Suppressor macrophage treated with lipopolysaccharide for 1 hour (primary cell): Measurements from ENCODE around the gene PPARA.

ENCODE experiments used
- DNase-seq, 3 donors: peaks; one replicate each; pipeline ENCODE4 v3.0.0-alpha.2; 2020 to 2022

The PPARA gene

GRCh38 chr22:46150034-46150654, at the start of gene PPARA:
Gene PPARA (plus strand): TSS chr22:46150526. CDS start chr22:46198384, 47,858 bp downstream.
- peak; percentile 89 to 99 (median 96) for DNase-seq

GRCh38 chr22:46102159-46102558, 48.2 kb upstream of the PPARA start:
- DNase-seq: no peak

- no peak for DNase-seq
These were observed 47.6 kb upstream of the PPARA start for GRCh38 chr22:46102752-46103151.

GRCh38 chr22:46103181-46103580, 47.1 kb upstream of the PPARA start:
- DNase-seq: no peak

- DNase-seq: no peak
These were observed 46.7 kb upstream of the PPARA start for GRCh38 chr22:46103664-46104063.

DNA sequence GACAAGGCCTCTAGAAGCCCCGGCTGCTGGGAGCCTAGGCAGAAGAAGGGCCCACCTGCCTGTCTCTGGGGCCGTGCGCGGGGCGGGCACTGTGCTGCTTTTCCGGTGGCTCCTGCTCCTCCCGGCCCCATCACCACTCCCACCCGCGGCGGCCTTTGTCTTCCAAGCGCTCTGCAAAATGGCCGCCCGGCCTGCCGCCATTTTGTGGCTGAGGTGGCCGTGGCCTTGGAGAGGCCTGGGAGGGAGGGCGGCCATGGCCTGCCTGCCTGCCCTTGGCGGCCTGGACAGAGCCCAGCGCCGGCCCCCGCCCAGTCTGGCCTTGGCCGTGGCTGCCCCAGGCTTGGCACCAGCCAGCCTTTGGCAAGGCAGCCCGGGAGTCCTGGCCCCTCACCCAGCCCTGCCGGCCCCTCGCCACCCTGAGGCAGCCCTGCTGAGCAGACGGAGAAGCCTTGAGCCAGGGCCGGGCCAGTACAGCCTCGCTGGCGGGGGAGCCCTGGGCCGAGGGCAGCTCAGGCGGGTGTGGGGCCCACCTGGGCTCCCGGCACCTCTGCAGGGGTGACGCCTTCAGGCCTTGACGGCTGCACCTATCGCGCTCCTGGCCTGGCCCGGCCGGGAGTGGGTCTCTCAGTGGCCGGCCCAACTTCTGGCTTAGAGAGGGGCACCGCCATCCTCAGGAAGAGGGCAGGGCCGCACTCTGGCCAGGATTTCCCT, 46.0 kb upstream of the PPARA start:
- no peak for DNase-seq

DNA sequence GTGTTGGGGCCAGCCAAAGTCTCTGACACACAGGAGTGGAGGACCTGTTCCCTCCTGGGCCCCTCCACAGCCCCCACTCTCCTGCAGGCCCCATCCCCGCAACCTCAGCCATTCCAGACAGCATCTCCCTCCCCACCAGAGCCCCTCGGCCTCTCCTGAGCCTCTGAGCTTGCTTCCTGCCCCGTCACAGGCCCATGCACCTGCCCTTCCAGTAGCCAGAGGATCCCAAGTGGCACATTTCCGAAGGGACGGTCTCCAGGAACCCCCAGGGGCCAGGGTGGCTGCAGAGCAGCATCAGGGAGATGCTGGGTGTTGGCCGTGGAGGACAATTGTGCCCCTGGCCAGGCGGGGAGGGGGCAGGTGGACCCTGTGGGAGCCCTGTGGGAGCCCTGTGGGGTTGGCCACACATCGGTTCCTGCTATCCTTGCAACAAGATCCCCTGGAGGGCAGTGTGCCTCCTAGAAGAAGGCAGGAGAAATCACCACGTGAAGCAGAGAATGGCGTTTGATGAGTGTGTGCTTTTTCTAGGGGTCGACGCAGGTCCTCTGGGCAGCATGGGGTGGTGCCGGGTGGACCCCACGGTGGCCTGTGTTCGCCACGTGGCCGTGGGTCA, 45.3 kb upstream of the PPARA start:
- DNase-seq: no peak

DNA sequence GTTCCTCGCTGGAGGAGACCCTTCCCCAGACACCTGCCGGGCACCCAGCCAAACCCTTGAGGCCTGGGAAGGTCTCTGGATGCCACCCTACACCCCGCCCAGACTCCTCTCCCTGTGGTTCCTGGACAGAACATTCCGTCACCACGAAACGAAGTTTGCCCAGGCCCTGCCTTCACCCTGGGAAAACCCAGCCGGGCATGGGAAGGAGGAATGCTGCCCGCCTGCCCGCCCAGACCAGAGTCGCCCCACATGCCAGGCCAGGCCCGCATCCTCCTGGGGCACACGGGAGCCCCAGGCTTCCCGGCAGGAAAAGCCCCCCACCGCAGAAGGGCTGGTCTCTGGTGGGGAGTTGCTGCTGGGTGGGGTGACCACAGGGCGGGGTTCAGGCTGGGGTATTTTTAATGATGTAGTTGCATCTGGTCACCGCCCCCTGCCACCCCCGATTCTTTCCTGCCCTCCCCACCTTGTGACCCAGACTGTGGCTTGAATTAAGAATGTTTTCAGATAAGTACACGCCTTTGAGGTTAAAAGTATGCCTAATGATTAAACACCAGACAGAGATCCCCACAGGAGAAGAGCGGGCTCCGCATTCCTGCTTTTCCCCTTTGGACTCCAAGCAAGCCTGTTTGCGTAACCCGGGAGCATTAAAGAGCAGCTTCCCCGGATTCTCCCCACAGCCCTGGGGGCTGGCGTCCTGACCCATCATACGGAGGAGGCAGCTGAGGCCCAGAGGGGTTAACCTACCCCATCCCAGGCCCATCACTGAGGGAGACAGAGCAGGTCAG, 44.6 kb upstream of the PPARA start:
- no peak for DNase-seq

- DNase-seq: no peak
These were observed 43.9 kb upstream of the PPARA start for GRCh38 chr22:46106279-46107022.

DNA sequence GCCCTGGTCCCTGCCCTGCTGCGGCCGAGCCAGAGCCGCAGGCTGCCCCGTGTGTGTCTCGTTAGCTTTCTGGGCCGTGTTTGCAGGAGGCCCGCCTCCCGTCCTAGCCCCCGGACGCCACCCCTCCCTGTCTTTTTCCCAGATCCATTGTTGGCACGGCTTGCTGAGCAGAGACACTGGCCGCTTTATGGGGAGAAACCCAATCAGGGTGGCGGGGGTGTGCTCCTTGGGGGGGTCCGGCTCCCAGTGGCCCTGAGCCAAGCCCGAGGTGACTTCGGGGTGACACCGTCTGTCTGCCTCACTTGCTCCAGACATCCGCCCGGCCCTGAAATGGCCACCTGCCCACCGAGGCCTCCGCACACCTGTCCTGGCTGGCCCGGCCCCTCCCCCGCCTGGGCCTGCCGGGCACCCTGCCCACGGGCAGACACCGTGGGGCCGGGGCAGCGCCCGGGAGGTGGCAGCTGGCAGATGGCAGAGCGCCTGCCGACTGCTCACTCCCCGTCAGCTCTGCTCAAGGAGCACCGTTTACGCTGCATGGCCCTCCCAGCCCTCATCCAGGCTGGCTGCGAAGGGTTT, 43.1 kb upstream of the PPARA start:
- no peak for DNase-seq

GRCh38 chr22:46107753-46108563, 42.4 kb upstream of the PPARA start:
- no peak for DNase-seq

- DNase-seq: no peak
These were observed 41.5 kb upstream of the PPARA start for GRCh38 chr22:46108564-46109473.

DNA sequence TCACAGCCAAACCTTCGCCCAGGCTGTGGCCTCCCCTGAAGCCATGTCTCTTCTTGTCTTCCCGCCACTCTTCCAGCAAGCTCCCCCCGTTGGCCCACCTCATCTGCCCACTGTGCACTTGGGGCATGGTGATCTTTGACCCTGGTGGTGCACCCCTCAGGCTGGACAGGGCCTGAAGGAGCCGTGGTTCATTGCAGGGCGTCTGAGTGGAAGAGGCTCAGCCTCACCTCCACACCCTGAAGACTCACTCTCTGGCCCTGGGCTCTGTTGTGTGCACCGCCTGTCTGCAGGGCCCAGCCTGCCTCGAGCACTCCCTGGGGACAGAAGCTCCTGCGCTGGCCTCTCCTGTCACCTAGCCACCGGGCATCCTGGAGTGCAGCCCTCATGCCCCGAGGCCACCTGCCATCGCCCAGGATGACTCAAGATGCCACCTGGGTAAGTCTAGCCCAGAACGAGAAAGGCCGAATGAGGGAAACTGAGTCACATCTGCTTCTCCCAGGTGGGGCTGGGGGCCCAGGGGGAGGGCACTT, 40.8 kb upstream of the PPARA start:
- DNase-seq: no peak

DNA sequence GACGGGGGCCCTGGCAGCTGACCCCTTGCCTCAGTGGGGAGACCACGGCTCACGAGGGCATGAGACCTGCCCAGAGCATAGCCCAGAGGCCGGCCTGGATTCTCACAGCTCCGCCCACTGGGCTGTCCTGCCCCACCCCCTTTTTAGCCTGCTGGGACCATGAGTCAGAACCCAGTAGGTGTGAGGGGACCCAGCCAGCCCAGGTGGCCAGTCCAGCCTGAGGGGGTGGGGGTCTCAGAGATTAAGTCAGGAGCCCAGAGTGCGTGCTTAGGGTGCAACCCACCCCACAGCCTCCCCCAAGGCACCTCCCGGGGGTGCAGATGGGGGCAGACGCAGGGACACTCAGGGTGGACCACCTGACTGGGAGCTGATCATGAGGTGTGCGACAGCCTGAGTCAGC, 40.1 kb upstream of the PPARA start:
- peak in 1 of 3 donors; percentile 26 for DNase-seq

- no peak for DNase-seq
These were observed 38.5 kb upstream of the PPARA start for GRCh38 chr22:46111645-46112306.

- DNase-seq: no peak
These were observed 37.9 kb upstream of the PPARA start for GRCh38 chr22:46112405-46112804.

DNA sequence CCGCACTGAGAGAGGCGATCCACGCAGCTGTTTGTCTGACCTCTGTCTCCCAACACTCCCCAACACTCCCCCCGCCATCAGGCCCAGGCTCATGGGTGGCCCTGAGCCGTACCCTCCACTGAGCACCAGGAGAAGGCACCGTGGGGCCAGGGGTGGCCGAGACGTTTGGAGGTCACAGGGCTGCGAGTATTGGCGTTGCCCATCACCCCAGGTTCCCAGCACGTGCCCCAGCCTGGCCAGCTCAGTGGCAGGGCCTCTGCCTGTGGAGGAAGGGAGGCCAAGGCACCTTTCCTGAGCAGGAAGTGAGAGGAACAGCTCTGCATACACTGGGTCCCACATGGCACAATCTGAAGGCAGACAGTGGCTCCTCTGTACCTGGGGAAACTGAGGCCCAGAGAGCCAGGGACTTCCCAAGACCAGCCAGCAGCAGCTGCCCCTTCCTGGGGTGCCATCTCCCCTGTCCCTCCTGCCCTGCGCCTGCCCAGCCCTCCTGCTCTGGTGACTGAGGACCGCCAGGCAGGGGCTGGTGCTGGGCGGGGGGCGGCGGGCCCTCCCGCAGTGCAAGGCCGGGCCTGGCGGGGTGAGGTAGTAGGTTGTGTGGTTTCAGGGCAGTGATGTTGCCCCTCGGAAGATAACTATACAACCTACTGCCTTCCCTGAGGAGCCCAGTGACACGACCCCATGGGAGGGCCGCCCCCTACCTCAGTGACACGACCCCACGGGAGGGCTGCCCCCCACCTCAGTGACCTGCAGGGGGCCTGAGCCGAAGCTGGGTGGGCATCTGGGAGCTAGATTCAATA, 37.0 kb upstream of the PPARA start:
- no peak for DNase-seq

GRCh38 chr22:46113910-46114517, 36.3 kb upstream of the PPARA start:
- no peak for DNase-seq
